Fibroblast of villous mesenchyme (primary cell): ENCODE measurements around the gene NCAPD2. TPM values are rescaled to one million over a fixed set of nuclear protein-coding genes. Genes with fewer than 3 reads are reported as not detected.

Experiments used
- DNase-seq: peaks from one replicate; pipeline ENCODE4 v3.0.0-alpha.2; 2010; ENCODE audit warnings: low read depth
- H3K4me3 ChIP-seq: 2 replicates; pipeline ENCODE4 v1.5.1; 2011; ENCODE audit warnings: low read depth, mild to moderate bottlenecking, low read length
- total RNA-seq: library from RNA; depleted of rRNA; stranded (reverse); fragments of >200 nt; gene quantifications from 2 replicates; pipeline ENCODE4 v1.2.3, GENCODE V29; 2012
- TF ChIP-seq, protein P1 (sequence below): IDR thresholded peaks from 2 replicates; pipeline ENCODE4 v1.5.1; 2012; ENCODE audit warnings: low read depth, mild to moderate bottlenecking, low read length; ENCODE audit not compliant: insufficient read depth

Gene NCAPD2
- total RNA-seq, 1 donor, result 52.7 TPM

DNA sequence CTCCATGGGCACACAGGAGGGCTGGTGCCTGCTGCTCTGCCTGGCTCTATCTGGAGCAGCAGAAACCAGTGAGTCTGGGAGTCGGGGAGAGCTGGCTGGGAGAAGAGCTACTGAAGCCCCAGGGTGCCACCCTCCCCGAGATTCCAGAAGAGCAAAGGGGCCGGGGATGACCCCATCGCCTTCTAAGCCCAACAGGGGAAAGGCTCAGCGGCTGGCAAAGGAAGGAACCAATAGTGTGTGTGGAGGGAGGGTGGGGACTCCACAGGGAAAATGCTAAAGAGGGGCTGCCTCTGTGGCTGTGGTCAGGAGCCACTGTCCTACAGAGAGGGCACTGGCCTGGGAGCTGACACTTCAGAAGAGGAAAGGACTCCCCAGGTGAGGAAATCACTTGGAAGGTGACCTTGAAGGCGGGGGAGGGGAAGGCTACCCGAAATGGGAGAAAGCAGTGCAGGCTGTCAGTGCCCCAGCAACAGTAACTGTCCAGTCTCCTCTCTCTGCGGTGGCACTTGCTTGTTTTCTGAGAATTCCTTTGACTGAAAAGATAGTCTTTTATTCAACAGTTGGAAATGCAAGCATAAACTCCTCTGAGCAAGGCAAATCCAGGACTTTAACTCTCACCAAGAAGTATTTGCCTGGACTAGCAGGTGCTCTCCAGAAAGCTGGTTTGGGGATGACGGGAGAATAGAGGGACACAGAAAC, 41.5 kb upstream of the NCAPD2 start:
- H3K4me3 ChIP-seq, result peak overlapping the region; percentile 81
- no peak for DNase-seq
- TF ChIP-seq, protein P1, sequence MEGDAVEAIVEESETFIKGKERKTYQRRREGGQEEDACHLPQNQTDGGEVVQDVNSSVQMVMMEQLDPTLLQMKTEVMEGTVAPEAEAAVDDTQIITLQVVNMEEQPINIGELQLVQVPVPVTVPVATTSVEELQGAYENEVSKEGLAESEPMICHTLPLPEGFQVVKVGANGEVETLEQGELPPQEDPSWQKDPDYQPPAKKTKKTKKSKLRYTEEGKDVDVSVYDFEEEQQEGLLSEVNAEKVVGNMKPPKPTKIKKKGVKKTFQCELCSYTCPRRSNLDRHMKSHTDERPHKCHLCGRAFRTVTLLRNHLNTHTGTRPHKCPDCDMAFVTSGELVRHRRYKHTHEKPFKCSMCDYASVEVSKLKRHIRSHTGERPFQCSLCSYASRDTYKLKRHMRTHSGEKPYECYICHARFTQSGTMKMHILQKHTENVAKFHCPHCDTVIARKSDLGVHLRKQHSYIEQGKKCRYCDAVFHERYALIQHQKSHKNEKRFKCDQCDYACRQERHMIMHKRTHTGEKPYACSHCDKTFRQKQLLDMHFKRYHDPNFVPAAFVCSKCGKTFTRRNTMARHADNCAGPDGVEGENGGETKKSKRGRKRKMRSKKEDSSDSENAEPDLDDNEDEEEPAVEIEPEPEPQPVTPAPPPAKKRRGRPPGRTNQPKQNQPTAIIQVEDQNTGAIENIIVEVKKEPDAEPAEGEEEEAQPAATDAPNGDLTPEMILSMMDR, result no peak

DNA sequence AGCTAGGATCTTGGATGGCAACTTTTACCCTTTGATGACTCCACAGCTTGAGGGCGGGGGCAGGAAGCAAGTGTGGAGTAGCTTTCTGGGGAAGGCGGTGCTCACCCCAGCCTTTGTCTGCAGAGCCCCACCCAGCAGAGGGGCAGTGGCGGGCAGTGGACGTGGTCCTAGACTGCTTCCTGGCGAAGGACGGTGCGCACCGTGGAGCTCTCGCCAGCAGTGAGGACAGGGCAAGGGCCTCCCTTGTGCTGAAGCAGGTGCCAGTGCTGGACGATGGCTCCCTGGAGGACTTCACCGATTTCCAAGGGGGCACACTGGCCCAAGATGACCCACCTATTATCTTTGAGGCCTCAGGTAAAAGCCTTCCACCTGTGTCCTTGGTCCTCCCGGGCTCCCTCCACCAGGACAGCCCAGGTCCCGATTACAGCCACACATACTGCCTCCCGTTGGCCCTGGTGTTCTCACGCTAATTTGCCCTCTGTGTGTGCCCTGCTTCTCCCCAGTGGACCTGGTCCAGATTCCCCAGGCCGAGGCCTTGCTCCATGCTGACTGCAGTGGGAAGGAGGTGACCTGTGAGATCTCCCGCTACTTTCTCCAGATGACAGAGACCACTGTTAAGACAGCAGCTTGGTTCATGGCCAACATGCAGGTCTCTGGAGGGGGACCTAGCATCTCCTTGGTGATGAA, 40.8 kb upstream of the NCAPD2 start:
- TF ChIP-seq, protein P1, result no peak
- no peak for DNase-seq
- peak overlapping the region; percentile 81 for H3K4me3 ChIP-seq

DNA sequence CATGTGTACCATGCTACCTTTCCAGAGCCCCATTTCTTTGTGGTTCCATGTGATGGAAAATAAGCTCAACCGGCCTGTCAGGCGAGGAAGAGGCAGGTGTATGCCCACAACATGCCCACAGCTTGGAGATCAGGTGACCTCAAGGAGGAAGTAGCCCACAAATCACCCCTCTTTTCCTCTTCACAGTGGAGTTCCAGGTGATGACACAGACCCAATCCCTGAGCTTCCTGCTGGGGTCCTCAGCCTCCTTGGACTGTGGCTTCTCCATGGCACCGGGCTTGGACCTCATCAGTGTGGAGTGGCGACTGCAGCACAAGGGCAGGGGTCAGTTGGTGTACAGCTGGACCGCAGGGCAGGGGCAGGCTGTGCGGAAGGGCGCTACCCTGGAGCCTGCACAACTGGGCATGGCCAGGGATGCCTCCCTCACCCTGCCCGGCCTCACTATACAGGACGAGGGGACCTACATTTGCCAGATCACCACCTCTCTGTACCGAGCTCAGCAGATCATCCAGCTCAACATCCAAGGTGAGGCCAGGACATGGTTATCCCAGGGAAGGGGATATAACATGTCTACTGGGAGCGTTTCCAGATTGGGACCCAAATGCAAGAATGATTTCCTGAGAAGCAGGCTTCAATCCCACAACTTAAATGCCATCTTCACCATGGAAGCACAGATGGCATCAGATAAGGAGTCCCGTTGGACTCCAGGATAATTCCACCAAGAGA, 36.5 kb upstream of the NCAPD2 start:
- no peak overlapping the region for H3K4me3 ChIP-seq
- DNase-seq, result no peak
- TF ChIP-seq, protein P1, result no peak

DNA sequence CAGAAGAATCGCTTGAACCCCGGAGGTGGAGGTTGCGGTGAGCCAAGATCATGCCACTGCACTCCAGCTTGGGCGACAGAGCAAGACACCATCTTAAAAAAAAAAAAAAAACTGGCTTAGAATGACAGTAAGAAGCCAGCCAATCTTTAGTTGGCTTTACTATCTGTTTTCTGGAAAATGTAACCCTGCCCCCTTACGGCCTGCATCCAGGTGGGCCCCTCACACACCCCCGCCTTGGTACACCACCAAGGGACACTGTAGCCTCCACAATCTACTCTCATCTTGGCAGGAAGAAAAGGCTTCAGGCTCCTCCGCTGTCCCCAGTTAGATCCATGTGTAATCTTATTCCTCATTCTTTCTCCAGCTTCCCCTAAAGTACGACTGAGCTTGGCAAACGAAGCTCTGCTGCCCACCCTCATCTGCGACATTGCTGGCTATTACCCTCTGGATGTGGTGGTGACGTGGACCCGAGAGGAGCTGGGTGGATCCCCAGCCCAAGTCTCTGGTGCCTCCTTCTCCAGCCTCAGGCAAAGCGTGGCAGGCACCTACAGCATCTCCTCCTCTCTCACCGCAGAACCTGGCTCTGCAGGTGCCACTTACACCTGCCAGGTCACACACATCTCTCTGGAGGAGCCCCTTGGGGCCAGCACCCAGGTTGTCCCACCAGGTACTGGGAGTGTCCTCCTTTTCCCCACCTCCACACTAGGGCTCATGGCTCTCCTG, 35.5 kb upstream of the NCAPD2 start:
- TF ChIP-seq, protein P1, result no peak
- no peak overlapping the region for H3K4me3 ChIP-seq
- no peak for DNase-seq

DNA sequence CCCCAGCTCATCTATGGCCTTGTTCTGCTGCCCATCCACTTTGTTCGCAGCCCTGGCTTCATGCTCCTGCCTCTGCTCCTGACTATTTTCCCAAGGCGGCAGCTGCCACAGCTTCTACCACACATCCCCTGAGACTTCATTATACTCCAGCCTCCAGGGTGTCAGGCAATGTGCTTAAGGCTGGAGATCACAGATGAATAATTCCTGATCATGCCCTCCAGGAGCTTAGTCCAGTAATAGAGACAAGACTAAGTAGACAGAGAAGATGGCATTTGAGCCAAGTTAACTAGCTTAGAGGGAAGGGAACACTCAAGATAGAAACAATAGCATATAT, 34.9 kb upstream of the NCAPD2 start:
- no peak overlapping the region for H3K4me3 ChIP-seq
- DNase-seq, result no peak
- TF ChIP-seq, protein P1, result no peak

DNA sequence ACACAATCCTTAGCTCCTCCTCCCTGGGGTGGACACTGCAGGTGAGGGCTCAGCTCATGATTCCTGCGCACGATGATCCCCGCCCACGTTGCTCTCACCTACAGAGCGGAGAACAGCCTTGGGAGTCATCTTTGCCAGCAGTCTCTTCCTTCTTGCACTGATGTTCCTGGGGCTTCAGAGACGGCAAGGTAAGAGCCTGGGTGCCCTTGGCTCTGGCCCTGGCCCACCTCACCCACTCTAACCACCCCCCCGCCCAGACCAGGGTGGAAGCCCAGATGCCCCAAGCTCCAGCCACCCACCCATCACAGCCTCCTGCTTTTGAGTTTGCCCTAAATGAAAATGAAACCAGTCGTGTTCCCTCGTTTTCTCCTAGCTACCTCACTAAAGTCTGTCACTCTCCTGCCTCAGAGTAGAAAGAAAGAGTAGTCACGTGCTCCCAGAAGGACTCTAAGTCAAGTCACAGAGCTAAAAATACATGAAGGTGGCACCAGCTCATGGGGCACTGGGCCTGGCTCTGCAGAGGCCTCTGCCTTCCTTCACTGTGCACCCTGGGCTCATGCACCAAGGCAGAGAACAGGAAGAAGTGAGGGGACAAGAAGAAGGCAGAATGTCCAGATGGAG, 33.0 kb upstream of the NCAPD2 start:
- H3K4me3 ChIP-seq, result no peak overlapping the region
- no peak for DNase-seq
- TF ChIP-seq, protein P1, result no peak
